Subcutaneous adipose tissue (tissue), 4 donors: ENCODE results near the gene OR6C74. TPM values are rescaled to one million over a fixed set of nuclear protein-coding genes. Genes with fewer than 3 reads are reported as not detected.

ENCODE experiments used
- total RNA-seq, 4 donors: library from RNA; depleted of rRNA; stranded (reverse); fragments of >200 nt; gene quantifications; one replicate each; pipeline ENCODE4 v1.1.0, GENCODE V29; 2016
- TF ChIP-seq, protein P1 (sequence below): fragments of 450-650 bp; IDR thresholded peaks from one replicate; pipeline ENCODE4 v1.5.1; 2016; ENCODE audit warnings: low read depth, mild to moderate bottlenecking, control low read depth, antibody characterized with exemption, moderate library complexity

OR6C74 gene
- total RNA-seq, 4 donors from 2014 or later, result not detected

DNA sequence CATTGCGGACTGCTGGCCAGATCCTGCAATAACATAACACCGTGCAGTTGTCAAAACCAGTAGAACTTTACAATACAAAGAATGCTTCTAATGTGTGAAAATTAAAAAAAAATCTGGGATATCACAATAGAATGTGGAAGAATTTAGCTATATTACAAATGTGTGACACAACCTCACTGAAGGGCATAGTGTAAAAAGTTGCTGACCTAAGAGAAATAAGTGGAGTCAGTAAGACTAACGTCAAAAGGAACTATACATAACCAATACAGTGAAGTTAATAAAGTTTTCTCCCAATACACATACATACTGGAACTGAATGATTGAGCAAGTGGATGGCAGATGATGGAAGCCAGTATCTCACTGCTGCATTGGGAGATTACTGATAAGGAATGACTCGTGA lies 12.4 kb downstream of the OR6C74 start:
- TF ChIP-seq, protein P1, sequence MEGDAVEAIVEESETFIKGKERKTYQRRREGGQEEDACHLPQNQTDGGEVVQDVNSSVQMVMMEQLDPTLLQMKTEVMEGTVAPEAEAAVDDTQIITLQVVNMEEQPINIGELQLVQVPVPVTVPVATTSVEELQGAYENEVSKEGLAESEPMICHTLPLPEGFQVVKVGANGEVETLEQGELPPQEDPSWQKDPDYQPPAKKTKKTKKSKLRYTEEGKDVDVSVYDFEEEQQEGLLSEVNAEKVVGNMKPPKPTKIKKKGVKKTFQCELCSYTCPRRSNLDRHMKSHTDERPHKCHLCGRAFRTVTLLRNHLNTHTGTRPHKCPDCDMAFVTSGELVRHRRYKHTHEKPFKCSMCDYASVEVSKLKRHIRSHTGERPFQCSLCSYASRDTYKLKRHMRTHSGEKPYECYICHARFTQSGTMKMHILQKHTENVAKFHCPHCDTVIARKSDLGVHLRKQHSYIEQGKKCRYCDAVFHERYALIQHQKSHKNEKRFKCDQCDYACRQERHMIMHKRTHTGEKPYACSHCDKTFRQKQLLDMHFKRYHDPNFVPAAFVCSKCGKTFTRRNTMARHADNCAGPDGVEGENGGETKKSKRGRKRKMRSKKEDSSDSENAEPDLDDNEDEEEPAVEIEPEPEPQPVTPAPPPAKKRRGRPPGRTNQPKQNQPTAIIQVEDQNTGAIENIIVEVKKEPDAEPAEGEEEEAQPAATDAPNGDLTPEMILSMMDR, result no peak

GRCh38 chr12:55258303-55258702 lies 13.9 kb downstream of the OR6C74 start:
- TF ChIP-seq, protein P1, result no peak

- TF ChIP-seq, protein P1, result no peak
Observed at GRCh38 chr12:55280991-55281390, 36.6 kb downstream of the OR6C74 start.

GRCh38 chr12:55289999-55290398 lies 45.6 kb downstream of the OR6C74 start:
- TF ChIP-seq, protein P1, result no peak

Other genes starting within 250 kb of the OR6C74 start
- gene NEUROD4, start 224.6 kb upstream of the OR6C74 start, total RNA-seq, result not detected
- not detected for gene OR9K2, start 118.2 kb upstream of the OR6C74 start, total RNA-seq
- not detected for gene OR10A7, start 23.6 kb upstream of the OR6C74 start, total RNA-seq
- not detected for gene OR6C6, start 52.0 kb downstream of the OR6C74 start, total RNA-seq
- not detected for gene OR6C1, start 69.7 kb downstream of the OR6C74 start, total RNA-seq
- gene OR6C3, start 86.1 kb downstream of the OR6C74 start, total RNA-seq, result not detected
- not detected for gene OR6C75, start 118.4 kb downstream of the OR6C74 start, total RNA-seq
- not detected for gene OR6C65, start 155.9 kb downstream of the OR6C74 start, total RNA-seq
- not detected for gene OR6C76, start 181.6 kb downstream of the OR6C74 start, total RNA-seq
- gene OR6C2, start 199.5 kb downstream of the OR6C74 start, total RNA-seq, result not detected
- gene OR6C70, start 225.5 kb downstream of the OR6C74 start, total RNA-seq, result not detected
- gene OR6C68, start 247.8 kb downstream of the OR6C74 start, total RNA-seq, result not detected